Effector memory CD4-positive, alpha-beta T cell (primary cell): Measurements from ENCODE around the gene MBD3L5.
"Not testable (repeated sequence)": the region's sequence is repeated elsewhere in the genome, so short reads cannot be mapped to it uniquely, and the experiment has no call there.

Experiments
- DNase-seq, 3 donors: peaks; one replicate each; pipeline ENCODE4 v3.0.0-alpha.2; 2020
- H3K27ac ChIP-seq: 2 replicates; pipeline ENCODE4 v1.7.0; 2013; ENCODE audit warnings: mild to moderate bottlenecking, low read length, moderate library complexity; ENCODE audit not compliant: insufficient read depth, poor library complexity, severe bottlenecking
- H3K27me3 ChIP-seq: replicated peaks from 2 replicates; pipeline ENCODE4 v1.7.0; 2013; ENCODE audit warnings: mild to moderate bottlenecking, low read length; ENCODE audit not compliant: insufficient read depth, control insufficient read depth, poor library complexity, severe bottlenecking
- H3K36me3 ChIP-seq: 2 replicates; pipeline ENCODE4 v1.7.0; 2013; ENCODE audit warnings: mild to moderate bottlenecking, low read length, moderate library complexity; ENCODE audit not compliant: control insufficient read depth, insufficient read depth
- H3K4me1 ChIP-seq: 2 replicates; pipeline ENCODE4 v1.7.0; 2013; ENCODE audit warnings: low read length, mild to moderate bottlenecking; ENCODE audit not compliant: control insufficient read depth, insufficient read depth, poor library complexity, severe bottlenecking
- H3K4me3 ChIP-seq: 2 replicates; pipeline ENCODE4 v1.7.0; 2013; ENCODE audit warnings: low read length, low read depth, mild to moderate bottlenecking; ENCODE audit not compliant: insufficient read depth, poor library complexity, severe bottlenecking
- H3K9me3 ChIP-seq: 2 replicates; pipeline ENCODE4 v1.7.0; 2013; ENCODE audit warnings: mild to moderate bottlenecking, low read length, moderate library complexity; ENCODE audit not compliant: control insufficient read depth
- total RNA-seq, 3 donors: gene quantifications; one replicate each; lab custom pipeline; 2026; lab: John Stamatoyannopoulos, UW

MBD3L5 gene
- 0 reads per million in 3 donors for total RNA-seq

DNA sequence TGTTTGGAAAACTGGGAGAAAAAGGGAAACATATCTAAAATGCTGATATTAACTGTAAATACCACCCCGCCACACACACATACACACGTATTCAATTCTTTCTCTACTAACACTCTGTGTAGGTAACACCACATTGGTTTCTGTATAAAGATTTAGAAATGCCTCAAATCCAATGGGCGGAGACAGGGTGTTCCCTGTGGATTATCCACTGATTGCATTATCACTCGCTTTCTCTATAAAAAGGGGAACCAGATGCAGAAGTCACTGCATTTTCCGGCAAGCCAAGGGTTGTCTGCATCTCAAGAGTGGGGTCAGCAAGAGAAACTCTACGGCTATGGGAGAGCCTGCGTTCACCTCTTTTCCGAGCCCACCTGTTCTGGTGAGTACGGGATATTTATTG is at the start of gene MBD3L5:
MBD3L5 (plus strand) TSS at position 301 of the 400 bp plus-strand sequence; CDS start at position 335, 34 bp downstream.
- DNase-seq, H3K36me3 ChIP-seq, H3K27ac ChIP-seq, H3K9me3 ChIP-seq, H3K27me3 ChIP-seq, H3K4me3 ChIP-seq, H3K4me1 ChIP-seq: not testable (repeated sequence)

DNA sequence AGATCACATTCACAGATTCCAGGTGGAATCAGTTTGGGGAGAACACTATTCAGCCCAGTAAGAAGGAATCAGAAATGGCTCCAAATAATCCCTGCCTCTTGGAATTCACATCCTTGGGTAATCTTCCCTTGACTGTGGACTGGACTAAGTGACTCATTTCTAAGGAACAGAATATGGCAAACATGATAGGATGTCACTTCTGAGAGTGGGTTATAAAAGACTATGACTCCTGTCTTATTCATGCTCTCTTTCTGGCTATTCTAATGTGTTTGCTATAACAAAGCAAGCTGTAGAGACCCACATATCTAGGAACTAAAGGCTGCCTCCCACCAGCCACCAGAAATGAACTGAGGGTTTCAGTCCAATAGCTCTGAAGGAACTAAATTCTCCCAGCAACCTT is 46.9 kb upstream of the MBD3L5 start:
- no peak overlapping the region for H3K27ac ChIP-seq
- H3K4me3 ChIP-seq = no peak overlapping the region
- DNase-seq = no peak
- H3K27me3 ChIP-seq = no peaks in the 10 kb centered on the region
- H3K9me3 ChIP-seq = peaks cover 2% of the 10 kb centered on the region
- H3K36me3 ChIP-seq = peaks cover 2% of the 10 kb centered on the region
- no peaks in the 10 kb centered on the region for H3K4me1 ChIP-seq

DNA sequence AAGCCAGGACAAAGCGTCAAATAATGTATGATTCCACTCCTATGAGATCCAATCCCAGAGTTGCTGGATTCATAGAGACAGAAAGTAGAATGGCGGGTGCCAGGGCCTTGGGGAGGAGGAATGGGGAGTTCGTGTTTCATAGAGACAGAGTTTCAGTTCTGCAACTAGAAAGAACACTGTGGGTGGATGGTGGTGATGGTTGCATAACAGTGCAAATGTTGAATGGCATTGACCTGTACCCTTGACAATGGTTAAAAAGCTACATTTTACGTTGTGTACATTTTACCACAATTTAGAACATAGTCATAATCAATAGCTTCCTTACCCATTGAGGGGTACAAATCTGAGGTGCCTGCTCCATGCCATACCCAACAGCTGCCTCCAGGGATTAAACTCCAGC is 42.5 kb upstream of the MBD3L5 start:
- Histone ChIP-seq H3K4me1 (no peaks in the 10 kb centered on the region), H3K4me3 (no peak overlapping the region), H3K27ac (no peak overlapping the region), H3K9me3 (no peaks in the 10 kb centered on the region), H3K27me3 (no peaks in the 10 kb centered on the region), H3K36me3 (peaks cover 2% of the 10 kb centered on the region)
- no peak for DNase-seq

DNA sequence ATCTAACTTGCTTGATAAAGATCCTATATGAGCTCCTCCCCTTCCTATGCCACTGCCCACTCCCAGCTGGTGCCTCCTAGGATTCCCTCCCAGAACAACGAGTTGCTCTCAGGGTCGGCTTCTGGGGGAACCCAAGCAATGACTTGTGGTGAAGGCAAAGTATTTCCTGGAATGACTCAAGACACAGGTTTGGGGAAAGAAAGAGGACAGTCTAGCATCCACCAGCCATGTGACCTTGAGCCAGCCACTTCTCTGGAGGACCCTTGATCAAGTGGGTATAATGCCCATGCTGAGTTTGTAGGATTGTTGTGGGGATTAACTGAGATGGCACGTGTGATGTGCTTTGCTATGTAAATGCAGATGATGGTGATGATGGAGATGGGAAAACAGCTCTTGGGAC is 42.1 kb upstream of the MBD3L5 start:
- peaks cover 2% of the 10 kb centered on the region for H3K36me3 ChIP-seq
- no peak overlapping the region for H3K27ac ChIP-seq
- H3K27me3 ChIP-seq = no peaks in the 10 kb centered on the region
- H3K4me1 ChIP-seq = no peaks in the 10 kb centered on the region
- H3K9me3 ChIP-seq = no peaks in the 10 kb centered on the region
- no peak overlapping the region for H3K4me3 ChIP-seq
- no peak for DNase-seq

DNA sequence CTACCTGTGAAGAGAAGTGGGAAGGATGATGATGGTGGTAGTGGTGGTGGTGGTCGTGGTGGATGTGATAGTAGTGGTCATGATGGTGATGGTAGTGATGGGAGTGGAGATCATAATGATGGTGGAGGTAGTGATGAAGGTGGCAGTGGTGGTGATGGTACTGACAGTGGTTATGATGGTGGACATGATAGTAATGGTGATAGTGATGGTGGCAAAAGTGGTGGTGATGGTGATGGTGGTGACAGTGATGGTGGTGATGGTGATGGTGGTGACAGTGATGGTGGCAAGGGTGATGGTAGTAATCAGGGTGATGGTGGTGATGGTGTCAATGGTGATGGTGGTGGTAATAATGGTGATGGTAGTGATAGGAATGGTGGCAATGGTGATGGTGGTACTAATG is 35.3 kb upstream of the MBD3L5 start:
- Histone ChIP-seq H3K4me1 (no peaks in the 10 kb centered on the region), H3K27ac (no peak overlapping the region), H3K9me3 (no peaks in the 10 kb centered on the region), H3K4me3 (no peak overlapping the region), H3K36me3 (no peaks in the 10 kb centered on the region), H3K27me3 (no peaks in the 10 kb centered on the region)
- DNase-seq = no peak

DNA sequence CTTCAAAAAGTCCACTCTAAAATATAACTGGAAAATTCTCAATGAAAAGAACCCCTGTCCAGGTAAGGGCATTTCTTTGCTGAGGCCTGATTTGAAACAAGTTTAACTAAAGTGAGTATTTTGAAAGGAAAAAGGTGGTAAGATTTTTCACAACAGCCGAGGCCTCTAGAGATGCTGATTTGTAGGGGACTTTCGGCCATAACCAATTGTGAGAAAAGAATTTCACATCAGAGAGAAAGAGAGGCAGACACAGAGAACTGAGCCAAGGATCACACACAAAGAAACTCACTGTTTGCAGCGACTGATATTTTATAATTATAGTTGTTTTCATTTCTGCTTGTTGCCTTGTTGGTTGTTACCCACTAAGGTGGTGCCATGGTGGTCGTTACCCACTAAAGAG is 33.6 kb upstream of the MBD3L5 start:
- DNase-seq = no peak
- H3K4me1 ChIP-seq = no peaks in the 10 kb centered on the region
- no peaks in the 10 kb centered on the region for H3K9me3 ChIP-seq
- no peaks in the 10 kb centered on the region for H3K27me3 ChIP-seq
- no peak overlapping the region for H3K27ac ChIP-seq
- H3K36me3 ChIP-seq = no peaks in the 10 kb centered on the region
- H3K4me3 ChIP-seq = no peak overlapping the region

DNA sequence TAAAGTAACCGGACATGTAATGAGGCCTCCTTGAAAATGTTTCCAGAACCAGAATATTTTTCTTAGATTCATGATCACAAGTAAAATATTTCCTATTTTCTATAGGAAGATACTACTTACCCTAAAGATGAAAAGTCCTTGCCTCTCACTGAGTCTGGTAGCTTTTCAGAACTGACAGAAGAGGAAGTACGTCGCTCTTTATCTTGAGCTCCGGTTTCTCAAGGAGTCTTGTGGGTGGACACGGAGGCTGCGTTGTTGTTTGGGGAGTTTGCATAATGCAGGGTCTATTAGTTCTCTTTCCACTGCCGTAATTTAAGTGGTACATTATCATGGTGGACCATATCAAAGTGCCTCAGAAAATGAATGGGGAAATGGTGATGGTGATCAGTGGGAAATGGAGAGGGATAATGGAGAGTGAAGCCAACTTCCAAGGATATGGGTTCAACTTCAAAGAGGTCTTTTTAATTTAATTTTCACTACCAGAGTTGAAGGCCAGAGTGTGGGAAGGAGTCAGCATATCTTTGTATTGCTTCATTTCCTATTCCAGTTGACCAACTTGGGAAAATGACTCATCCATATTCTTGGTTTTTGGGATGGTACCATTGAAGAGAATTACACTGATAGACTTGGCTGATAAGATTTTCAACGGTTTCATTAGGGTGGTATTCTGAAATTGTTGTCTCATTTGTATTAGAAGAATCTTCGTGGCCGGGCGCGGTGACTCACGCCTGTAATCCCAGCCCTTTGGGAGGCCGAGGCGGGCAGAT is 32.5 kb upstream of the MBD3L5 start:
- DNase-seq = no peak
- no peaks in the 10 kb centered on the region for H3K36me3 ChIP-seq
- no peak overlapping the region for H3K27ac ChIP-seq

DNA sequence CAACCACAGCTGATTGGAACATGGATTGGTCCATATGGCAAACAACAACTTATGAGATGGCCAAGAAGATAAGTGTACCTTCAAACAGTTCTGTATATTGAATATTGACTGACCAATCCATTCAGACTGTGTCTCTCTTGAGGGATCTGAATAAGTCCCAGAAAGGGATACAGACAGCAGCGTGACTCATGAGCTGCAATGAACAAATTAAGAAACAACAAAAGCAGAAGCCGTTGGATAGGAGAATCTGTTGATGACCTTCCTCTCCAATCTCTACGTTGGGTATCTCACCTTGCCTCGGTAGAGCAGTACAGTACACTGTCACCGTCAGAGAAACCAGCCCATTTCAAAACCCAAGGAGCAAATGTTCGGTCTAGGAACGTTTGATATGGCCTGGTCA is 30.4 kb upstream of the MBD3L5 start:
- Histone ChIP-seq H3K36me3 (no peaks in the 10 kb centered on the region), H3K9me3 (no peaks in the 10 kb centered on the region), H3K4me1 (no peaks in the 10 kb centered on the region), H3K27me3 (no peaks in the 10 kb centered on the region), H3K4me3 (no peak overlapping the region), H3K27ac (no peak overlapping the region)
- DNase-seq = no peak

More for the DNA sequence above, 32.5 kb upstream of the MBD3L5 start:
- peak overlapping the region; percentile 6 for H3K4me3 ChIP-seq
- no peaks in the 10 kb centered on the region for H3K27me3 ChIP-seq
- no peaks in the 10 kb centered on the region for H3K4me1 ChIP-seq
- no peaks in the 10 kb centered on the region for H3K9me3 ChIP-seq

DNA sequence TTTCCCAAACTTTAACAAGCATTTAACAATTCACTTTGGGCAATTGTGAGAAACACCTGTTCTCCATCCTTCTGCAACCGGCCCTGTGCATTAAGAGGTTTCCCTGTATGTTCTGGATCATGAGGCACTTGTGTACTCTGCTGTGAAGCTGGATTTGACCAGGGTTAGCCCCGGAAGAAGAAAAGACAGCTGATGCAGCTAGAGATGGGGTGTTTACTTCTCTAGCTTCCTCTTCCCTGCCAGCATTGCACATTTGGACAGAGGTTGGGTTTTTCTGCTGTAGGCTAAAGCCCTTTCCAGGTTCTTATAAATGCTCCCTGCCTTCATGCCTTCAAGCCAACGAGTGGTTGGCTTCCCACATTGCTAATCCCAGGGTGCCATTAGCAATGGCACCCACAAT is 30.0 kb upstream of the MBD3L5 start:
- Histone ChIP-seq H3K27ac (no peak overlapping the region), H3K36me3 (no peaks in the 10 kb centered on the region), H3K4me3 (no peak overlapping the region), H3K4me1 (no peaks in the 10 kb centered on the region), H3K9me3 (no peaks in the 10 kb centered on the region), H3K27me3 (no peaks in the 10 kb centered on the region)
- no peak for DNase-seq

DNA sequence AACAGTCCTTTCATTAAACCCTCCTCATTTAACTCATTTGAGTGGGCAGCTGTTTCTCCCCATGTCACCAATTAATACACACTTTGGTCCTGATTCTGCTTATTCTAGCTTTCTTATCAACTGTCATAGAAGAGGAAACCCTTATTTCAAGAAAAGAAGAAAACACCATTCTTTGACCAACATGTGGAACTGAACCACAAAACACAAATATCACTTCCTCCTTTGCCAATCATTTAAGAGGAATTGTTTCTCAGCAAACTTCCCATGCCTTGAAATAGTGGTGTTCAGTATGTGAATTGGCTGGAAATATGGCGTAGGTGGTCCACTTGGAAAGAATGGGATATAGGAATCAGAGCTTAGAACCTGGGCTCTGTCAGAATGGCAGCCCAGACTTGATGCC is 29.6 kb upstream of the MBD3L5 start:
- Histone ChIP-seq H3K27ac (no peak overlapping the region), H3K27me3 (no peaks in the 10 kb centered on the region), H3K36me3 (no peaks in the 10 kb centered on the region), H3K9me3 (no peaks in the 10 kb centered on the region), H3K4me1 (no peaks in the 10 kb centered on the region), H3K4me3 (no peak overlapping the region)
- no peak for DNase-seq
